Cardiac muscle cell (in vitro differentiated cells and primary cell): ENCODE measurements around the gene PCMTD2. TPM values are rescaled to one million over a fixed set of nuclear protein-coding genes. Genes with fewer than 3 reads are reported as not detected.

ENCODE experiments used
- DNase-seq, 2 donors: peaks; one replicate each; pipeline versions ENCODE4 v3.0.0 to v3.0.0-alpha.2; 2010 to 2017; ENCODE audit warnings: low read depth in 1 of 2, low spot score in 1 of 2
- H3K27ac ChIP-seq: fragments of 200-600 bp; sonication (generic); 2 replicates; pipeline ENCODE4 v1.5.1; 2016
- H3K27me3 ChIP-seq: fragments of 200-600 bp; sonication (generic); 2 replicates; pipeline ENCODE4 v1.6.0; 2016; ENCODE audit warnings: control low read depth
- H3K36me3 ChIP-seq: fragments of 200-600 bp; sonication (generic); 2 replicates; pipeline ENCODE4 v1.5.1; 2016; ENCODE audit warnings: control low read depth
- H3K4me1 ChIP-seq: fragments of 200-600 bp; sonication (generic); 2 replicates; pipeline ENCODE4 v1.8.1; 2017; ENCODE audit warnings: low read depth, mild to moderate bottlenecking, mixed run types
- H3K4me3 ChIP-seq: fragments of 200-600 bp; sonication (generic); 2 replicates; pipeline ENCODE4 v1.5.1; 2016; ENCODE audit warnings: mild to moderate bottlenecking
- H3K9me3 ChIP-seq: fragments of 200-600 bp; sonication (generic); 2 replicates; pipeline ENCODE4 v1.5.1; 2017; ENCODE audit warnings: low read depth, mild to moderate bottlenecking, control low read depth
- polyA plus RNA-seq: library from polyadenylated mRNA; unstranded; fragments of >200 nt; fragmentation: Nextera tagmentation; extraction: Ambion mirVana; gene quantifications from 2 replicates; pipeline ENCODE4 v1.2.1, GENCODE V29; 2016
- total RNA-seq: library from RNA; depleted of rRNA; stranded (reverse); fragments of >200 nt; gene quantifications from 2 replicates; pipeline ENCODE4 v1.2.3, GENCODE V29; 2016
- TF ChIP-seq, protein P1 (sequence below): IDR thresholded peaks from 2 replicates; pipeline ENCODE4 v1.5.1; 2012; ENCODE audit warnings: low read depth, mild to moderate bottlenecking, low read length

Gene PCMTD2
- total and polyA plus RNA-seq, 2 experiments from 2014 or later = 50.4 to 186 TPM

DNA sequence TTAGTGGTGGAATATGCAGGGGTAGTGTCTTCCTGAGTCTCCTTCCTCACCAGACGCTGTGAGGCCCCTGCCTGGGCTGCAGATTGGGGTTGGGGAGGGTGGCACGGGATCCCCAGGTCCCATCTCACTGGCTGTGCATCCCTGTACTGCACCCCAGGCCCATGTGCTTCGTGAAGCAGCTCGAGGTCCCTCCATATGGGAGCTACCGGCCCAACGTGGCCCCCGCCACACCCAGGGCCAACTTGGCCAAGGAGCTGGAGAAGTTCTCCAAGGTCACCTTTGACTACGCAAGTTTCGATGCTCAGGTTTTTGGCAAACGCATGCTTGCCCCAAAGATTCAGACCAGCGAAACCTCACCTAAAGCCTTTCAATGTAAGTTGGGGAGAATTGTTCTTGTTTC is 38.6 kb upstream of the PCMTD2 start:
- Histone ChIP-seq H3K4me1 (peaks cover 6% of the 10 kb centered on the region), H3K27me3 (no peaks in the 10 kb centered on the region), H3K36me3 (no peaks in the 10 kb centered on the region), H3K4me3 (no peak overlapping the region), H3K9me3 (no peaks in the 10 kb centered on the region), H3K27ac (no peak overlapping the region)
- TF ChIP-seq, protein P1, sequence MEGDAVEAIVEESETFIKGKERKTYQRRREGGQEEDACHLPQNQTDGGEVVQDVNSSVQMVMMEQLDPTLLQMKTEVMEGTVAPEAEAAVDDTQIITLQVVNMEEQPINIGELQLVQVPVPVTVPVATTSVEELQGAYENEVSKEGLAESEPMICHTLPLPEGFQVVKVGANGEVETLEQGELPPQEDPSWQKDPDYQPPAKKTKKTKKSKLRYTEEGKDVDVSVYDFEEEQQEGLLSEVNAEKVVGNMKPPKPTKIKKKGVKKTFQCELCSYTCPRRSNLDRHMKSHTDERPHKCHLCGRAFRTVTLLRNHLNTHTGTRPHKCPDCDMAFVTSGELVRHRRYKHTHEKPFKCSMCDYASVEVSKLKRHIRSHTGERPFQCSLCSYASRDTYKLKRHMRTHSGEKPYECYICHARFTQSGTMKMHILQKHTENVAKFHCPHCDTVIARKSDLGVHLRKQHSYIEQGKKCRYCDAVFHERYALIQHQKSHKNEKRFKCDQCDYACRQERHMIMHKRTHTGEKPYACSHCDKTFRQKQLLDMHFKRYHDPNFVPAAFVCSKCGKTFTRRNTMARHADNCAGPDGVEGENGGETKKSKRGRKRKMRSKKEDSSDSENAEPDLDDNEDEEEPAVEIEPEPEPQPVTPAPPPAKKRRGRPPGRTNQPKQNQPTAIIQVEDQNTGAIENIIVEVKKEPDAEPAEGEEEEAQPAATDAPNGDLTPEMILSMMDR = no peak
- no peak for DNase-seq

GRCh38 chr20:64217539-64218221 is 37.9 kb upstream of the PCMTD2 start:
- Histone ChIP-seq H3K9me3 (no peaks in the 10 kb centered on the region), H3K27ac (no peak overlapping the region), H3K36me3 (no peaks in the 10 kb centered on the region), H3K27me3 (no peaks in the 10 kb centered on the region), H3K4me1 (peaks cover 8% of the 10 kb centered on the region), H3K4me3 (no peak overlapping the region)
- no peak for DNase-seq
- TF ChIP-seq, protein P1 = no peak

DNA sequence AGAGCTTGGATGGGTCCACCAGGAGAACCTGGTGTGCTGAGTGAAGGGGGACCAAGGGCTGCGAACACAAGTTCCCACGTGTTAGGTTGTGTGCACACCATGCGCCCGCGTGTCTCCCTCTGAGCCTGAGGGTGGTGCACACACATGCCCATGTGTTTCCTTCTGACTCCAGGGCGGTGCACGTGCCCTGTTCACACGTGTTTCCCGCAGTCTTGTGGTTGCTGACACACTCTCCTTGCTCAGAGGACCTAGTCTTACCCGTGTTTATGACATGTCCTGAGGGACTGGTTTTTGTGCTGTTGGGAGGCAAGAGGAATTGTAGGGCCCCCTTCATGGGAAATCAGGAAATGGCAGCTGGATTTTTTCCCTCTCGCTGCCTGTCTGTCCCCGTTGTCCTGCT is 36.3 kb upstream of the PCMTD2 start:
- Histone ChIP-seq H3K27me3 (no peaks in the 10 kb centered on the region), H3K27ac (no peak overlapping the region), H3K4me1 (peaks cover 21% of the 10 kb centered on the region), H3K9me3 (no peaks in the 10 kb centered on the region), H3K36me3 (no peaks in the 10 kb centered on the region), H3K4me3 (no peak overlapping the region)
- DNase-seq = no peak
- TF ChIP-seq, protein P1 = no peak

- no peaks in the 10 kb centered on the region for H3K9me3 ChIP-seq
- H3K27me3 ChIP-seq = no peaks in the 10 kb centered on the region
- no peak overlapping the region for H3K27ac ChIP-seq
- no peak for DNase-seq
- no peak overlapping the region for H3K4me3 ChIP-seq
- TF ChIP-seq, protein P1 = no peak
- no peaks in the 10 kb centered on the region for H3K36me3 ChIP-seq
- peaks cover 25% of the 10 kb centered on the region for H3K4me1 ChIP-seq
Observed at GRCh38 chr20:64219730-64220129, 35.8 kb upstream of the PCMTD2 start.

GRCh38 chr20:64220420-64220819 is 35.1 kb upstream of the PCMTD2 start:
- Histone ChIP-seq H3K4me1 (peaks cover 26% of the 10 kb centered on the region), H3K9me3 (no peaks in the 10 kb centered on the region), H3K4me3 (no peak overlapping the region), H3K36me3 (no peaks in the 10 kb centered on the region), H3K27me3 (no peaks in the 10 kb centered on the region), H3K27ac (no peak overlapping the region)
- TF ChIP-seq, protein P1 = no peak
- DNase-seq = no peak
